ENCODE measurements around the gene DOCK1. TPM values are rescaled to one million over a fixed set of nuclear protein-coding genes. Genes with fewer than 3 reads are reported as not detected.
"Not testable (repeated sequence)": the region's sequence is repeated elsewhere in the genome, so short reads cannot be mapped to it uniquely, and the experiment has no call there.

Gene DOCK1
- total and polyA plus RNA-seq, 2 donors (not counting 1 experiment from before 2014, with no cell fraction given), result 20.5 to 91.0 TPM

DNA sequence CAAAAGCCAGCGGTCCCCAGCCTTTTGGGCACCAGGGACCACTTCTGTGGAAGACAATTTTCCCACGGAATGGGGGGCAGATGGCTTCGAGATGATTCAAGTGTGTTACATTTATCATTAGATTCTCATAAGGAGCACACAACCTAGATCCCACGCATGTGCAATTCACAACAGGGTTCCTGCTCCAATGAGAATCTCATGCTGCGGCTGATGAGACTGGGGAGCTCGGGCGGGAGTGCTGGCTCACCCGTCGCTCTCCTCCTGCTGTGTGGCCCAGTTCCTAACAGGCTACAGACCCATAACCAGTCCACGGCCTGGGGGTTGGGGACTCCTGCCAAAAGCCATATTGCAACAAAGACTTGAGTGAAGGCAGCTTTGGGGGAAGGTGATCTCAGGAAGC lies 26.6 kb upstream of the DOCK1 start:
- no peak for DNase-seq (ENCODE audit: low read depth in 2 of 2)
- Histone ChIP-seq H3K79me2 (ENCODE audit: control insufficient read depth, insufficient read depth, low read length) (no peaks in the 10 kb centered on the region), H3K27me3 (ENCODE audit: control insufficient read depth, insufficient read depth, low read length) (no peaks in the 10 kb centered on the region), H3K4me2 (ENCODE audit: extremely low read depth, insufficient read depth, low read length) (no peak overlapping the region), H3K4me3 (replicated peaks in 1 of 4; ENCODE audit: control extremely low read depth in 1 of 4, insufficient read depth in 1 of 4, low read depth in 3 of 4, low read length in 4 of 4) (no peak overlapping the region), H2AFZ (ENCODE audit: low read length) (no peak overlapping the region), H3K4me1 (ENCODE audit: control insufficient read depth, extremely low read depth, insufficient read depth, low read length) (no peaks in the 10 kb centered on the region), H3K36me3 (ENCODE audit: control insufficient read depth, insufficient read depth, low read length) (no peaks in the 10 kb centered on the region), H3K9me3 (ENCODE audit: control insufficient read depth, insufficient read depth, low read depth, low read length) (no peaks in the 10 kb centered on the region), H4K20me1 (ENCODE audit: control insufficient read depth, extremely low read depth, insufficient read depth, low read length) (no peaks in the 10 kb centered on the region), H3K9ac (ENCODE audit: insufficient read depth, low read length) (no peak overlapping the region), H3K27ac (ENCODE audit: insufficient read depth, low read length) (no peak overlapping the region)
- TF ChIP-seq EZH2 (IDR thresholded peaks at IDR 0.05; ENCODE audit: low read length, missing control alignments), result no peak
- TF ChIP-seq, protein P1, sequence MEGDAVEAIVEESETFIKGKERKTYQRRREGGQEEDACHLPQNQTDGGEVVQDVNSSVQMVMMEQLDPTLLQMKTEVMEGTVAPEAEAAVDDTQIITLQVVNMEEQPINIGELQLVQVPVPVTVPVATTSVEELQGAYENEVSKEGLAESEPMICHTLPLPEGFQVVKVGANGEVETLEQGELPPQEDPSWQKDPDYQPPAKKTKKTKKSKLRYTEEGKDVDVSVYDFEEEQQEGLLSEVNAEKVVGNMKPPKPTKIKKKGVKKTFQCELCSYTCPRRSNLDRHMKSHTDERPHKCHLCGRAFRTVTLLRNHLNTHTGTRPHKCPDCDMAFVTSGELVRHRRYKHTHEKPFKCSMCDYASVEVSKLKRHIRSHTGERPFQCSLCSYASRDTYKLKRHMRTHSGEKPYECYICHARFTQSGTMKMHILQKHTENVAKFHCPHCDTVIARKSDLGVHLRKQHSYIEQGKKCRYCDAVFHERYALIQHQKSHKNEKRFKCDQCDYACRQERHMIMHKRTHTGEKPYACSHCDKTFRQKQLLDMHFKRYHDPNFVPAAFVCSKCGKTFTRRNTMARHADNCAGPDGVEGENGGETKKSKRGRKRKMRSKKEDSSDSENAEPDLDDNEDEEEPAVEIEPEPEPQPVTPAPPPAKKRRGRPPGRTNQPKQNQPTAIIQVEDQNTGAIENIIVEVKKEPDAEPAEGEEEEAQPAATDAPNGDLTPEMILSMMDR (conservative IDR thresholded peaks at IDR 0.05 in 1 of 2, IDR thresholded peaks at IDR 0.05 in 1 of 2; ENCODE audit: low read depth in 1 of 2, low read length in 2 of 2), result no peak

DNA sequence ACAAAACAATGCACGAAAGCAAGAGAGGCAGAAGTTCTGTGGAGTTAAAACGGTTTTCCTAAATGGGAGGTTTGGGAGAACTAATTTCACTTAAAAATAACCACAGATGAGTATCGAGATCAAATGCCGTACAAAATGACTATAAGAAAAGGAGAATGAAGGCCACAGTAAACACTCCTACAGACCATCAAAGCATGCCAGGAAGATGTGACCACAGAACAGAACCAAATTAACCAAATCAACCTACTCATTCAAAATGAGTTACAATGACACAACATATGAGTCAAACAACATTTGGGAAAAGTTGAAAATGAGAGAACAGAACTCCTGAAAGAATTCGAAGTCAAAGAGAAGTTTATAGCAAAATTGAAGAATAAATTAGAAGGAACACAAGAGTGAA lies 24.3 kb upstream of the DOCK1 start:
- H3K27ac ChIP-seq (ENCODE audit: insufficient read depth, low read length), result no peak overlapping the region
- peak in 1 of 2 donors; percentile 59 for DNase-seq (ENCODE audit: low read depth in 2 of 2)
- no peaks in the 10 kb centered on the region for H3K4me1 ChIP-seq (ENCODE audit: control insufficient read depth, extremely low read depth, insufficient read depth, low read length)
- no peaks in the 10 kb centered on the region for H3K9me3 ChIP-seq (ENCODE audit: control insufficient read depth, insufficient read depth, low read depth, low read length)
- TF ChIP-seq, protein P1 (conservative IDR thresholded peaks at IDR 0.05 in 1 of 2, IDR thresholded peaks at IDR 0.05 in 1 of 2; ENCODE audit: low read depth in 1 of 2, low read length in 2 of 2), result no peak
- TF ChIP-seq EZH2 (IDR thresholded peaks at IDR 0.05; ENCODE audit: low read length, missing control alignments), result no peak
- no peaks in the 10 kb centered on the region for H3K36me3 ChIP-seq (ENCODE audit: control insufficient read depth, insufficient read depth, low read length)
- H3K79me2 ChIP-seq (ENCODE audit: control insufficient read depth, insufficient read depth, low read length), result no peaks in the 10 kb centered on the region
- H3K27me3 ChIP-seq (ENCODE audit: control insufficient read depth, insufficient read depth, low read length), result no peaks in the 10 kb centered on the region
- H3K4me3 ChIP-seq (replicated peaks in 1 of 4; ENCODE audit: control extremely low read depth in 1 of 4, insufficient read depth in 1 of 4, low read depth in 3 of 4, low read length in 4 of 4), result no peak overlapping the region
- no peak overlapping the region for H3K9ac ChIP-seq (ENCODE audit: insufficient read depth, low read length)
- no peak overlapping the region for H2AFZ ChIP-seq (ENCODE audit: low read length)
- H4K20me1 ChIP-seq (ENCODE audit: control insufficient read depth, extremely low read depth, insufficient read depth, low read length), result no peaks in the 10 kb centered on the region
- no peak overlapping the region for H3K4me2 ChIP-seq (ENCODE audit: extremely low read depth, insufficient read depth, low read length)

DNA sequence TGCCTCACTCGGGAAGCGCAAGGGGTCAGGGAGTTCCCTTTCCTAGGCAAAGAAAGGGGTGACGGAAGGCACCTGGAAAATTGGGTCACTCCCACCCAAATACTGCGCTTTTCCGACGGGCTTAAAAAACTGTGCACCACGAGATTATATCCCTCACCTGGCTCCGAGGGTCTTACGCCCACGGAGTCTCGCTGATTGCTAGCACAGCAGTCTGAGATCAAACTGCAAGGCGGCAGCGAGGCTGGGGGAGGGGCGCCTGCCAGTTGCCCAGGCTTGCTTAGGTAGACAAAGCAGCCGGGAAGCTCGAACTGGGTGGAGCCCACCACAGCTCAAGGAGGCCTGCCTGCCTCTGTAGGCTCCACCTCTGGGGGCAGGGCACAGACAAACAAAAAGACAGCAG lies 23.2 kb upstream of the DOCK1 start:
- not testable (repeated sequence) for H4K20me1 ChIP-seq (ENCODE audit: control insufficient read depth, extremely low read depth, insufficient read depth, low read length); H3K9me3 ChIP-seq (ENCODE audit: control insufficient read depth, insufficient read depth, low read depth, low read length); H3K27me3 ChIP-seq (ENCODE audit: control insufficient read depth, insufficient read depth, low read length); DNase-seq (ENCODE audit: low read depth in 2 of 2); H3K4me2 ChIP-seq (ENCODE audit: extremely low read depth, insufficient read depth, low read length); H3K27ac ChIP-seq (ENCODE audit: insufficient read depth, low read length); H3K4me1 ChIP-seq (ENCODE audit: control insufficient read depth, extremely low read depth, insufficient read depth, low read length); H3K36me3 ChIP-seq (ENCODE audit: control insufficient read depth, insufficient read depth, low read length); H3K79me2 ChIP-seq (ENCODE audit: control insufficient read depth, insufficient read depth, low read length); H3K9ac ChIP-seq (ENCODE audit: insufficient read depth, low read length); H2AFZ ChIP-seq (ENCODE audit: low read length); H3K4me3 ChIP-seq (replicated peaks in 1 of 4; ENCODE audit: control extremely low read depth in 1 of 4, insufficient read depth in 1 of 4, low read depth in 3 of 4, low read length in 4 of 4)

DNA sequence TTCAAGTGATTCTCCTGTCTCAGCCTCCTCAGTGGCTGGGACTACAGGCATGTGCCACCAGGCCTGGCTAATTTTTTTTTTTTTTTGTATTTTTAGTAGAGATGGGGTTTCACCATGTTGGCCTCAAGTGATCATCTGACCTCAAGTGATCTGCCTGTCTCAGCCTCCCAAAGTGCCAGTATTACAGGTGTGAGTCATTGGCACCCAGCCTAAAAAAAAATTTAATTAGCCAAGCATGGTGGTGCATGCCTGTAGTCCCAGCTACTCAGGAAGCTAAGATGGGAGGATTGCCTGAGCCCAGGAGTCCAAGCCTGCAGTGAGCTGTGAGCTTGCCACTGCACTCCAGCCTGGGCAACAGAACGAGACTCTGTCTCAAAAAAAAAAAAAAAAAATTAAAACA lies 16.8 kb upstream of the DOCK1 start:
- not testable (repeated sequence) for H3K4me2 ChIP-seq (ENCODE audit: extremely low read depth, insufficient read depth, low read length); H3K9ac ChIP-seq (ENCODE audit: insufficient read depth, low read length)

More for the DNA sequence above, 16.8 kb upstream of the DOCK1 start:
- H3K9me3 ChIP-seq (ENCODE audit: control insufficient read depth, insufficient read depth, low read depth, low read length); H3K79me2 ChIP-seq (ENCODE audit: control insufficient read depth, insufficient read depth, low read length); H2AFZ ChIP-seq (ENCODE audit: low read length); H3K4me1 ChIP-seq (ENCODE audit: control insufficient read depth, extremely low read depth, insufficient read depth, low read length); H3K27ac ChIP-seq (ENCODE audit: insufficient read depth, low read length); DNase-seq (ENCODE audit: low read depth in 2 of 2); H3K27me3 ChIP-seq (ENCODE audit: control insufficient read depth, insufficient read depth, low read length); H3K36me3 ChIP-seq (ENCODE audit: control insufficient read depth, insufficient read depth, low read length); H3K4me3 ChIP-seq (replicated peaks in 1 of 4; ENCODE audit: control extremely low read depth in 1 of 4, insufficient read depth in 1 of 4, low read depth in 3 of 4, low read length in 4 of 4); H4K20me1 ChIP-seq (ENCODE audit: control insufficient read depth, extremely low read depth, insufficient read depth, low read length): not testable (repeated sequence)

All from fibroblast of lung (primary cell).